Stimulated activated naive CD8-positive, alpha-beta T cell treated with anti-CD3 and anti-CD28 coated beads, Interleukin-15, Interleukin-2, amounts not matched to agents 100 U/mL and 50 U/mL, for 24 hours (primary cell): ENCODE data around the gene MTCH1.
A peak's percentile ranks its signal among the peaks of the same experiment; 100 is the strongest.
"Not testable (repeated sequence)": the region's sequence is repeated elsewhere in the genome, so short reads cannot be mapped to it uniquely, and the experiment has no call there.

Experiments
- ATAC-seq: fragments of 150-1000 bp; cut with Tn5 transposase; one replicate; pipeline ENCODE4 v1.10.0; 2021
- DNase-seq: peaks from one replicate; pipeline ENCODE4 v3.0.0; 2021

MTCH1 gene

DNA sequence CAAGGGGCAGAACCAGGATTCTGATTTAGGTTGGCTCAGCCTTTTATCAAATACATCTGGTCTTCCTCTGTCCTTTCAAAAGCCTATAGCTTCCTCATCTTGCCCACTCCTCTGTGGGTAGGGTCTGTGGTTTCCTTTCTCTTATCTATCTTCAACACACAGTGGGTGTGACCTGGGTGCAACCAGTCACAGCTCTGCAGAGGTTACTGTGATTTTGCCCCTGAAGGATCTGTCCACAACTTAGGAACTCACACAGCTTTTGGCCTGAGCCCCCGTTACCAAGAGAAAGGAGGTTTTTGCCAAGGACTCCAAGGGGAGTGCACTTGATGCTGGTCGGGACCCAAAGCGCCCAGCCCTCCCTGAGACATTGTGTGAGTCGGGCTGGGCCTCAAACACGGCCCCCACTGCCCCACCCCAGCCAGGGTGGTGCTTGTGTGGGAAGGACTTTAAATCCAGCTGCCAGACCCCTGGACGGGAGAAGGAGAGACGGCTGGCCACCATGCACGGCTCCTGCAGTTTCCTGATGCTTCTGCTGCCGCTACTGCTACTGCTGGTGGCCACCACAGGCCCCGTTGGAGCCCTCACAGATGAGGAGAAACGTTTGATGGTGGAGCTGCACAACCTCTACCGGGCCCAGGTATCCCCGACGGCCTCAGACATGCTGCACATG lies 31.6 kb downstream of the MTCH1 start, which contains the start of gene PI16:
PI16 (plus strand) TSS at position 477 of the 670 bp plus-strand sequence; CDS start at position 500, 23 bp downstream.
- peak; percentile 45 for ATAC-seq

GRCh38 chr6:36953931-36954261 lies 32.1 kb downstream of the MTCH1 start:
- DNase-seq (no peak), ATAC-seq (no peak)

More for the DNA sequence above, 31.6 kb downstream of the MTCH1 start, which contains the start of gene PI16:
- DNase-seq = no peak

DNA sequence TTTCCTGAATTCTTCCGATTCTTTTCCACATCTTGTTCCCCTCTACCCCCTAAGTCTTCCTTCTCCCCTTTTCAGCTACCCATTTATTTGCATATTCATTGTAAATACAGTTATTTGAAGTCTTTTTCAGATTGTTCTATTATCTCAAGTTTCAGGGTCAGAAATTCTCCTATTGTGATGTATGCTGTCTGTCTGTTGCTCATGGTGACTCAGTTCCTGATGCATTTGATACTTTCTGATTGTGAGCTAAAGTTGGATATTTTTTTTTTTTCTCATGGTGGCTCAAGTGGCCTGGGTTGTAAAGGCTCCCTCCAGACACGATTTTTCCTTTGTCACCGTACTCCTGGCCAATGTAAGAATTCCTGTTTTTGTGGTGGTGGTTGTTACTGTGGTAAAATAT lies 36.4 kb downstream of the MTCH1 start:
- DNase-seq = no peak
- no peak for ATAC-seq

- ATAC-seq, DNase-seq: not testable (repeated sequence)
These were observed 36.9 kb downstream of the MTCH1 start for GRCh38 chr6:36949076-36949475.

GRCh38 chr6:36947570-36948351 lies 38.2 kb downstream of the MTCH1 start:
- DNase-seq = no peak
- ATAC-seq = peak; percentile 36

DNA sequence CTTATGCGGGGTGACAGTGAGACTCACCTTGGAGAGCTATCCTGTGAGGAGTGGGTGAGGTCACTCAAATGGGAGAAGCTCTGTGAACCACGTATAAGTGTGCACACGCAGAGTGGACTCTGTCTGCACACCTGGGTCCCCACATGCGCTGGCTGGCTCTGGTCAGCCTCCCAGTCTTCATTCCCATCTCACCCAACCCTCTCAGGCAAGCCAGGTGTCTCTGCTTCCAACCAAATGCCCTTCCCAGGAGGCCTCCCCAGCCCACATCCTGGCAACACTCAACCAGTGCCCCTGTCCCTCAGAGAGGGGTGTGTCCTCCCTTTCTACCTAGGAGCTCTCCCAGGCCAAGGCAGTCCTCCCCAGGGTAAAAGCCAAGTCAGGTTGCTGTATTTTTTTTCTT lies 39.5 kb downstream of the MTCH1 start:
- ATAC-seq (no peak), DNase-seq (no peak)

DNA sequence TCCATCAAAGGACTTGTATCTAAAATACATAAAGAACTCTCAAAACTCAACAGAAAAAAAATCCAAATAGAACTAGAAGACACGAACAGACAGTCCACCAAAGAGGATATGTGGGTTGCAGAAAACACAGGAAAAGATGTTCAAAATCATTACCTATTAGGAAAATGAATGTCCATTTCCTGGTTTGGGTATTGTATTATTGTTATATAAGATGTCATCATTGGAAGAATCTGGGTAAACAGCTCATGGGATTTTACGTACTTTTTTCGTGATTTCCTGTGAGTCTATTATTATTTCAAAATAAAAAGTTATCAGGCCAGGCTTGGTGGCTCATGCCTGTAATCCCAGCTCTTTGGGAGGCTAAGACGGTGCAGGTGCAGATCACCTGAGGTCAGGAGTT lies 40.7 kb downstream of the MTCH1 start:
- no peak for ATAC-seq
- DNase-seq = no peak

DNA sequence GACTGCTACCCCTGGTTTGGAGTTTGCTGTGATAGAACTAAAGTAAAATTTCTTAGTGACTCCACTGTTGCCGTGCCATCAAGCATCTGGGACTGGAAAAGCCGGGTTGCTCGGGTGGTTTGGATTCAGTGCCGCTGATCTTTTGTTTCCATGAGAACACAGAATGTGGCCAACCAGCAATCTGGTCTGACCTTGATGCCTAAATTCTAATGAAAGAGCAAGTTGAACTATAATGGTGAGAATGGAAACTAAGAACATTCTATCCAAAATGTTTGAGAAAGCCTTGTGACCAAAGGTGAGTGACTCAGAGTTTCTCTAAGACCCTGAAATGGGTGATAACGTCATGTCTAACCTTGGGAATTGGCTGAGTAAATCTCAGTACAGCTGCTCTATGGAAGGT lies 41.3 kb downstream of the MTCH1 start:
- no peak for DNase-seq
- peak; percentile 49 for ATAC-seq

DNA sequence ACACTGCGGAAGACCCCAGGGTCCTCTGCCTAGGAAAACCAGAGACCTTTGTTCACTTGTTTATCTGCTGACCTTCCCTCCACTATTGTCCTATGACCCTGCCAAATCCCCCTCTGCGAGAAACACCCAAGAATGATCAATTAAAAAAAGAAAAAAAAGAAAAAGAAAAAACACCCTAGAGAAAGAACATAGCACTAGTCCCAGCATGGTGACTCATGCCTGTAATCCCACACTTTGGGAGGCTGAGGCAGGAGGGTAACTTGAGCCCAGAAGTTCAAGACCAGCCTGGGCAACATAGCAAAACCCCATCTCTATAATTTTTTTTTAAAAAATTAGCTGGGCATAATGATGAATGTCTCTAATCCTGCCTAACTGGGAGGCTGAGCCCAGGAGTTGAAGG lies 43.7 kb downstream of the MTCH1 start:
- not testable (repeated sequence) for ATAC-seq, DNase-seq

GRCh38 chr6:36941561-36941960 lies 44.4 kb downstream of the MTCH1 start:
- DNase-seq, ATAC-seq: not testable (repeated sequence)

DNA sequence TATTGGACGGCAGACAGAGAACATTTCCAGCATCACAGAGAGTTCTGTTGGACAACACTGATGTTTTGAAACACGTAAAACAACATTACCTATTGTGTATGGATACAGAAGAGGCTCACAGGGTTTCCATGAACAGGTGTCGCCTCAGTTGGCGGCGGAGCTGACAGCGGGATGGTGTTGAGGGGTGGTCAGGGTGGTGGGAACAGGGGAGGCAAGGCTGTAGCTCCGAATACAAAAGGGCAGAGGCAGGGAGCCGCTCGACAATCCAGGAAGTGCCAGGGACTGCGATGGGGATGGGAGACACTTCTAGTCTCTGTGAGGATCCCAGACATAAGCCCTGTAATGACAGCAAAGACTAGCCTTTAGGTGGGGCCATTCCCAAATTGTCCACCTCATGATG lies 46.0 kb downstream of the MTCH1 start:
- DNase-seq (no peak), ATAC-seq (no peak)

DNA sequence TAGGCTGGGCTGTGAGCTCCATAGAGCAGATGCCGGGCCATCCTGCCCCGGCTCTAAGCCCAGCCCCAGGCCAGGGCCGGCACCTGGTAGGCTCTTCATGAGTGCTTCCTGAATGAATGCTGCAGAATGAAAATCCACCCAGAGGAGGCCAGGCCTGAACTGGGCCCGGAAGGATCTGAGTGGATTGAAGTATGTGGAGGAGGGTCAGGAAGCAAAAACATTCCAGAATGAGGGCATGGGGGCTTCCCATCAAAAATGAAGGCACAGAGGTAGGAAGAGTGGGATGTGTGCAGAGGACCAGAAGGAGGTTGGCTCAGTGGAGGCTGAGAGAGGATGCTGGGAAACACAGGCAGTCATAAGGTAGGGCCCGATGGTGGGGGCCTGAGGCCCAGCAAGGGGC lies 47.0 kb downstream of the MTCH1 start:
- not testable (repeated sequence) for ATAC-seq, DNase-seq

- ATAC-seq (no peak), DNase-seq (no peak)
These were observed 47.5 kb downstream of the MTCH1 start for GRCh38 chr6:36938536-36938935.

DNA sequence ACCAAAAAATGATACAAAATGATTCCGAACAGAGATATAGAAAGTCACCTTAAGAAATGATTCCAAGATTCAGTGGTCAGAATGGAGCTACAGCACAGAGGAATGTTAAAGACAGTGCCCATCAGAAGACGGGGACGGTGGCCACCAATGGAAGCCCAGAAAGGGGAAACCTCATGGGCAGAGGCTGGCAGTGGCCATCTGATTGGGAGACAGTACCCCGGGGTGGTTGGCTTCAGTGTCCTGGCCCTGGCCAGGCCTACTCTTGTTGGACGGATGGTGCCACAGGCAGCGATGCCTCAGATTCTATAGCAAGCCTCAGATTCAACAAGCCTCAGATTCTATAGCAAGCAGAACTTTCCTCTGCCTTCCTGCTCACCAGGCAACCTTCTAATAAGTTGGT lies 48.1 kb downstream of the MTCH1 start:
- DNase-seq = no peak
- ATAC-seq = no peak

DNA sequence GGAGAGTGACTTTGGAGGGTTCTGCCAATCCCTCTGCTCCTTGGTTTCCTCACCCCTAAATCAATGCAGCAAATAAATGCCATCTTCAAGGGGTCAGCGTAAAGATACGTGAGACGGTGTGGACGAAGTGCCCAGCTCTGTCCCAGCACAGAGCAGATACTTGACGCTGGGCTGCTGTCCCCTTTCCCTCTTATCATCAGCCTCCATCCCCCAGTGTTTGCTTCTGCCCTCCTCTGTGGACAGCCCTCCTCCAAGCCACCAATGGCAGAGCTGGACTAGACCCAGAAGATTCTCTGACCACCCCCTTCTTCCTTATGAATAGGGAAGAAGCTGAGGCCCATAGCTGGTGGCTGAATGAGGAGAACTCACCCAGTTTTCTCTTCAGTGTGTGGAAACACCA lies 49.2 kb downstream of the MTCH1 start:
- no peak for ATAC-seq

GRCh38 chr6:36934901-36935300 lies 51.1 kb downstream of the MTCH1 start:
- DNase-seq = no peak

More for the DNA sequence above, 49.2 kb downstream of the MTCH1 start:
- DNase-seq = no peak

GRCh38 chr6:36933519-36933918 lies 52.5 kb downstream of the MTCH1 start:
- ATAC-seq (no peak), DNase-seq (no peak)

More at GRCh38 chr6:36934901-36935300, 51.1 kb downstream of the MTCH1 start:
- no peak for ATAC-seq

GRCh38 chr6:36933102-36933501 lies 52.9 kb downstream of the MTCH1 start:
- no peak for ATAC-seq

GRCh38 chr6:36930483-36930882 lies 55.5 kb downstream of the MTCH1 start:
- ATAC-seq = no peak
- DNase-seq = no peak

More at GRCh38 chr6:36933102-36933501, 52.9 kb downstream of the MTCH1 start:
- DNase-seq = no peak

- no peak for ATAC-seq
- no peak for DNase-seq
These were observed 56.4 kb downstream of the MTCH1 start for GRCh38 chr6:36929607-36930006.

DNA sequence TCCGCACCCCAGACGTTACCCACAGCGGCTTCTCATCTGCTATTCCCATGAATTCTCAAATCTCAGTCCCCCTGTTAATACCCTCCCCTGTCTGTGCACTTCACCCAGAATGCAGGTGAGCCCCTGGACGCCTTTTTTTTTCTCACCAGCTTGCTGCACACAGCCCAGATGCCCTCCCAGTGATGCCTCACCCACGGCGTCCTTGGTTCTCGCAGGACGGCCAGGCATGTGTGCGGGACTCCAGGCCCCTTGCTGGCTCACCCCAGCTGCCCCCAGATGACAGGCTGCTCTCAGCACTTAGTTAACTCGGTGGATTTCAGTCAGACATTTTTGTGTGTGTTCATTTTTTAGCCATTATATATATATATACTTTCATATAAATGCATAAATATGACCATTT lies 56.8 kb downstream of the MTCH1 start:
- DNase-seq (no peak), ATAC-seq (no peak)

- ATAC-seq (no peak), DNase-seq (no peak)
These were observed 57.5 kb downstream of the MTCH1 start for GRCh38 chr6:36928547-36928918.

- ATAC-seq (no peak), DNase-seq (no peak)
These were observed 58.1 kb downstream of the MTCH1 start for GRCh38 chr6:36927691-36928546.
